SK-N-SH treated with all-trans-retinoic acid at 6 μM for 48 hours (cell line): Measurements from ENCODE around the gene ABI3.

Experiments used
- ATAC-seq: fragments of 200-7000 bp; cut with Tn5 transposase; 3 replicates; pipeline ENCODE4 v1.9.1; 2020; ENCODE audit warnings: mild to moderate bottlenecking, moderate library complexity
- ARNTL ChIP-seq: fragments of 450-650 bp; formaldehyde crosslinking; IDR thresholded peaks from 2 replicates; pipeline ENCODE4 v1.5.0; 2020; ENCODE audit warnings: low read depth, mild to moderate bottlenecking, moderate library complexity, borderline replicate concordance
- BACH2 ChIP-seq: fragments of 250-450 bp; sonication (Bioruptor Pico); IDR thresholded peaks from 2 replicates; pipeline ENCODE4 v1.9.0; 2021; ENCODE audit warnings: mild to moderate bottlenecking, borderline replicate concordance
- ESRRG ChIP-seq: fragments of 250-450 bp; sonication (Bioruptor Pico); IDR thresholded peaks from 2 replicates; pipeline ENCODE4 v1.6.1; 2021; ENCODE audit warnings: mild to moderate bottlenecking
- GLIS3 ChIP-seq: fragments of 250-450 bp; sonication (Bioruptor Pico); IDR thresholded peaks from 2 replicates; pipeline ENCODE4 v1.5.0; 2020; ENCODE audit warnings: mild to moderate bottlenecking, moderate library complexity
- ISL1 ChIP-seq: fragments of 250-450 bp; sonication (Bioruptor Pico); IDR thresholded peaks from 2 replicates; pipeline ENCODE4 v2.1.2; 2022; ENCODE audit warnings: mild to moderate bottlenecking, moderate library complexity
- OSR1 ChIP-seq: fragments of 250-450 bp; sonication (Bioruptor Pico); IDR thresholded peaks from 2 replicates; pipeline ENCODE4 v1.8.0; 2022; ENCODE audit warnings: moderate library complexity, mild to moderate bottlenecking, inconsistent platforms
- PPARA ChIP-seq: fragments of 250-450 bp; sonication (Bioruptor Pico); IDR thresholded peaks from 2 replicates; pipeline ENCODE4 v1.5.0; 2020; ENCODE audit warnings: mild to moderate bottlenecking, borderline replicate concordance
- RARB ChIP-seq: fragments of 250-450 bp; sonication (Bioruptor Pico); IDR thresholded peaks from 2 replicates; pipeline ENCODE4 v1.8.0; 2021; ENCODE audit warnings: mild to moderate bottlenecking, moderate library complexity
- SNAI2 ChIP-seq: fragments of 250-450 bp; sonication (Bioruptor Pico); IDR thresholded peaks from 2 replicates; pipeline ENCODE4 v1.5.0; 2020; ENCODE audit warnings: mild to moderate bottlenecking, moderate library complexity
- TCF4 ChIP-seq: fragments of 250-450 bp; sonication (Bioruptor Pico); IDR thresholded peaks from 2 replicates; pipeline ENCODE4 v1.8.0; 2021; ENCODE audit warnings: mild to moderate bottlenecking, moderate library complexity, borderline replicate concordance
- TOX ChIP-seq: fragments of 250-450 bp; sonication (Bioruptor Pico); IDR thresholded peaks from 2 replicates; pipeline ENCODE4 v1.8.0; 2021; ENCODE audit warnings: mild to moderate bottlenecking, moderate library complexity, borderline replicate concordance
- ZC3H10 ChIP-seq: fragments of 250-450 bp; sonication (Bioruptor Pico); IDR thresholded peaks from 2 replicates; pipeline ENCODE4 v1.5.1; 2021; ENCODE audit warnings: mild to moderate bottlenecking, moderate library complexity
- ZFP3 ChIP-seq: fragments of 250-450 bp; sonication (Bioruptor Pico); IDR thresholded peaks from 2 replicates; pipeline ENCODE4 v1.5.0; 2020; ENCODE audit warnings: mild to moderate bottlenecking, moderate library complexity
- ZFP30 ChIP-seq: fragments of 450-650 bp; formaldehyde crosslinking; IDR thresholded peaks from 2 replicates; pipeline ENCODE4 v1.5.0; 2022; ENCODE audit warnings: mild to moderate bottlenecking, moderate library complexity
- ZNF565 ChIP-seq: fragments of 450-650 bp; formaldehyde crosslinking; conservative IDR thresholded peaks from 2 replicates; pipeline ENCODE4 v1.5.0; 2020; ENCODE audit warnings: low read depth, mild to moderate bottlenecking, moderate library complexity
- ZNF70 ChIP-seq: fragments of 450-650 bp; formaldehyde crosslinking; IDR thresholded peaks from 2 replicates; pipeline ENCODE4 v1.5.0; 2020; ENCODE audit warnings: mild to moderate bottlenecking, moderate library complexity
- ZNF8 ChIP-seq: fragments of 450-650 bp; formaldehyde crosslinking; IDR thresholded peaks from 2 replicates; pipeline ENCODE4 v1.5.0; 2020; ENCODE audit warnings: mild to moderate bottlenecking, moderate library complexity
- TF ChIP-seq, protein P1 (sequence below): fragments of 250-450 bp; sonication (Bioruptor Pico); IDR thresholded peaks from 2 replicates; pipeline ENCODE4 v1.5.1; 2021; ENCODE audit warnings: mild to moderate bottlenecking, moderate library complexity
- TF ChIP-seq, protein P2 (sequence below): fragments of 250-450 bp; sonication (Bioruptor Pico); IDR thresholded peaks from 2 replicates; pipeline ENCODE4 v1.8.0; 2021; ENCODE audit warnings: low read depth, mild to moderate bottlenecking, moderate library complexity, borderline replicate concordance
- TF ChIP-seq, protein P3 (sequence below): fragments of 250-450 bp; sonication (Bioruptor Pico); IDR thresholded peaks from 2 replicates; pipeline ENCODE4 v1.5.1; 2020; ENCODE audit warnings: low read depth, mild to moderate bottlenecking, moderate library complexity
- TF ChIP-seq, protein P4 (sequence below): fragments of 250-450 bp; sonication (Bioruptor Pico); IDR thresholded peaks from 2 replicates; pipeline ENCODE4 v1.8.0; 2020; ENCODE audit warnings: mild to moderate bottlenecking, moderate library complexity, borderline replicate concordance
- TF ChIP-seq, protein P5 (sequence below): fragments of 250-450 bp; sonication (Bioruptor Pico); IDR thresholded peaks from 2 replicates; pipeline ENCODE4 v1.5.0; 2020; ENCODE audit warnings: mild to moderate bottlenecking, moderate library complexity

Gene ABI3

DNA sequence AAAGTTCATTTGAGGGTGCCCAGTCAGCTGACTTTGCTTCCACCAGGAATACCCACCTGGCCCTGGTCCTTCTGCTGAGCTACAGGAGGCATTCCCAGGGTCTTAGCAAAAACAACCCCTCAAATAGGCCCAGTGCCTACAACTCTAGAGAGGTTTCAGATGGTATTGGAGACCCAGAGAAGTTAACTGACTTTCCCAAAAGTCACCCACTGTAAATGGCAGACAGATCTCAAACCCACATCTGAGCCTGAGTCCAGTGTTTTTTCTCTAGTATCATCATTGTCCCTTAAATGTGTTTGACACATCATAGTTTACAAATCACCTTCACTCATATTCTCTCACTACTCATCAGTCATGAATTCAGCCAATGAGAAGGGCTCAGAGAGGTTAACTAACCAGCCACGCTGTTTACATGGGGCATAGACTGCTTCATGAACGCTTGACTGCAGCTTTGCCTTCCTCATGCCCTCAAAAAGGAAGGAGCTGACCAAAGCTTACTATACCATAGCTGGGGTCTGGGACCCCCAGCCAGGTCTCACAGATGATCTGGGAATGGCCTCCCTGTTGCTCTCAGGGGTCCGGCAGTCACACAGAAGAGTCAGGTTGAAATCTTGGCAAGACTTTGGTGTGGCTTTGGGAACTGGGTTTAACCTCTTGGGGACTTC lies 16.4 kb downstream of the ABI3 start (continued):
- no peak for TF ChIP-seq ARNTL (CRISPR knock-in tag)
- TF ChIP-seq GLIS3 (CRISPR knock-in tag) = no peak
- TF ChIP-seq OSR1 (CRISPR knock-in tag) = no peak
- TF ChIP-seq BACH2 (CRISPR knock-in tag) = no peak

DNA sequence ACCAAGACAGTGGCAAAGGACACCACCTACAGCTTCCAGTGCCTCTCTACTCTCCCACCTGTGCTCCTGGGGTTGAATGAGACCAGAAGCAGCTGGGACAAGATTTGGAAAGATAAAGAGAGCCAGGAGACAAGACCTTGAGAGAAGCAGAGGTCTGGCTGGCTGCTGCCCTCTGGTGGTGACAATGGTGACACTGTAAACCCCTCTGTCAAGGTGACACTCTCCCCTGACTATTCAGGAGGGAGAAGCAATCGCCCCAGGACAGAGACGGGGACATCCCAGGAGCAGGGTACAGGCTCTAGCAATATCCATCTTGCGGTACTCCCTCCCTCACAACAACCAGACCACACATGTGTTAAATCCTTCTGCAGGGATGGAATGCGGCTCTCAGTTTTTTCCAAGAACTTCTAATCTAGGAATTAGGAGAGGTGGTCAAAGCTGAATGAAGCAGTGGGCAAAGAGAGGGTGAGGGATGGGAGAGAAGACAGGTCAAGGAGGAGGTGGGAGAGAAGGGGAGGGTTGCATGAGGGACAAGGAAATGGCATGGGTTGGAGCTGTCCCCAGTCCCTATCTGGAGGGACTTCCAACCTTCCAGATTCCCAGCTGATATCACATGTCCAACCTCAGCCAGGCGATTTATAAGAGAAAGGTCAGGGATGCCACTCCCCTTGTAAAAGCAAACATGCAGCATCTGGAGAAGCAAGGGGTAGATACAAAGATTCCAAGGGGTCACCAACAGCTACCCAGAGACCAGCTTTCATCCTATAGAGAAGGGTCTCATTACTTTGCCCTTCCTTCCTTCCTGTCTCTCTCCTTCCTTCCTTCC lies 17.1 kb downstream of the ABI3 start:
- ATAC-seq = peak; percentile 63
- TF ChIP-seq ZNF565 (CRISPR knock-in tag) (no peak), ESRRG (CRISPR knock-in tag) (no peak), OSR1 (CRISPR knock-in tag) (no peak), TCF4 (no peak), PPARA (CRISPR knock-in tag) (no peak), ARNTL (CRISPR knock-in tag) (no peak), SNAI2 (CRISPR knock-in tag) (no peak), TOX (CRISPR knock-in tag) (no peak), GLIS3 (CRISPR knock-in tag) (no peak), ZNF70 (CRISPR knock-in tag) (no peak), ZNF8 (no peak), ZFP3 (CRISPR knock-in tag) (no peak), ZFP30 (no peak), ZC3H10 (CRISPR knock-in tag) (no peak)
- TF ChIP-seq, protein P1, sequence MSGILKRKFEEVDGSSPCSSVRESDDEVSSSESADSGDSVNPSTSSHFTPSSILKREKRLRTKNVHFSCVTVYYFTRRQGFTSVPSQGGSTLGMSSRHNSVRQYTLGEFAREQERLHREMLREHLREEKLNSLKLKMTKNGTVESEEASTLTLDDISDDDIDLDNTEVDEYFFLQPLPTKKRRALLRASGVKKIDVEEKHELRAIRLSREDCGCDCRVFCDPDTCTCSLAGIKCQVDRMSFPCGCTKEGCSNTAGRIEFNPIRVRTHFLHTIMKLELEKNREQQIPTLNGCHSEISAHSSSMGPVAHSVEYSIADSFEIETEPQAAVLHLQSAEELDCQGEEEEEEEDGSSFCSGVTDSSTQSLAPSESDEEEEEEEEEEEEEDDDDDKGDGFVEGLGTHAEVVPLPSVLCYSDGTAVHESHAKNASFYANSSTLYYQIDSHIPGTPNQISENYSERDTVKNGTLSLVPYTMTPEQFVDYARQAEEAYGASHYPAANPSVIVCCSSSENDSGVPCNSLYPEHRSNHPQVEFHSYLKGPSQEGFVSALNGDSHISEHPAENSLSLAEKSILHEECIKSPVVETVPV (CRISPR knock-in tag) = no peak

DNA sequence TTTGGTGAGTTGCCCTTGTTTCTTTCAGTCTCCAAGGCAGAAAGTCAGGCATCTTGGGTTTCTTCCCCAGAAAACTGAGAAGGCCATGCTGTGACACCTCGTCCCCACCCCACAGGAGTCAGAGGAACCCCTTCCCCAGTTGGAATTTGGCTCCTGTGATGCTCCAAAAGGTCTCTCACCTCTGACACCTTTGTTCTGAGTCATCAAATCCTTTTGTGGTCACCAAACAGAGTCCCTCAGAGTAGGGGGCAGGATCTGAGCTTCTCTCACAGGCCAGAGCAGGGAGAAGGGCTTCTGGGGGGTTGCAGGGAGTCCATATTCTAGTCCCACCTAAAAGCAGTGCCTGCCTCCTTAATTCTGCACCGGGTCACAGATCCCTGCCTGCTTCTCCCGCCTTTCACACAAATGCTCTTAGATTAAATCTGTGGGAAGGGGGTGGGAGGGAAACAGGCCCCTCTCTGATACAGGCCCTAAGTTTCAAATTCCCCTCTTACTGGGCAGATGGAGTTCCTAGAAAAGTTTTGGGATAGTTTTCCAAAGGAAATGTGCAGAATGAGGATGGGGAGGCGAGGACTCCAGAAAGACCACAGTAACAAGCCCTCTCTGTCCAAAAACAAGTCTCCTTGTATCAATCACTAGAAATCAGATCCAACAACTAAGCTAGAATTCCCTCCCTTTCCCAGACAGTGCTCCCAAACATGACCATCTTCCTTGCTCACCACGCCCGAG lies 18.7 kb downstream of the ABI3 start:
- no peak for ATAC-seq
- TF ChIP-seq BACH2 (CRISPR knock-in tag) (no peak), GLIS3 (CRISPR knock-in tag) (no peak), RARB (CRISPR knock-in tag) (no peak), ESRRG (CRISPR knock-in tag) (no peak), ZFP3 (CRISPR knock-in tag) (no peak), ARNTL (CRISPR knock-in tag) (no peak), ZFP30 (no peak), ZC3H10 (CRISPR knock-in tag) (no peak), TOX (CRISPR knock-in tag) (no peak), ZNF565 (CRISPR knock-in tag) (no peak), ISL1 (CRISPR knock-in tag) (no peak)
- TF ChIP-seq, protein P2, sequence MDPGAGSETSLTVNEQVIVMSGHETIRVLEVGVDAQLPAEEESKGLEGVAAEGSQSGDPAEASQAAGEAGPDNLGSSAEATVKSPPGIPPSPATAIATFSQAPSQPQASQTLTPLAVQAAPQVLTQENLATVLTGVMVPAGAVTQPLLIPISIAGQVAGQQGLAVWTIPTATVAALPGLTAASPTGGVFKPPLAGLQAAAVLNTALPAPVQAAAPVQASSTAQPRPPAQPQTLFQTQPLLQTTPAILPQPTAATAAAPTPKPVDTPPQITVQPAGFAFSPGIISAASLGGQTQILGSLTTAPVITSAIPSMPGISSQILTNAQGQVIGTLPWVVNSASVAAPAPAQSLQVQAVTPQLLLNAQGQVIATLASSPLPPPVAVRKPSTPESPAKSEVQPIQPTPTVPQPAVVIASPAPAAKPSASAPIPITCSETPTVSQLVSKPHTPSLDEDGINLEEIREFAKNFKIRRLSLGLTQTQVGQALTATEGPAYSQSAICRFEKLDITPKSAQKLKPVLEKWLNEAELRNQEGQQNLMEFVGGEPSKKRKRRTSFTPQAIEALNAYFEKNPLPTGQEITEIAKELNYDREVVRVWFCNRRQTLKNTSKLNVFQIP (CRISPR knock-in tag) = no peak
- TF ChIP-seq, protein P3, sequence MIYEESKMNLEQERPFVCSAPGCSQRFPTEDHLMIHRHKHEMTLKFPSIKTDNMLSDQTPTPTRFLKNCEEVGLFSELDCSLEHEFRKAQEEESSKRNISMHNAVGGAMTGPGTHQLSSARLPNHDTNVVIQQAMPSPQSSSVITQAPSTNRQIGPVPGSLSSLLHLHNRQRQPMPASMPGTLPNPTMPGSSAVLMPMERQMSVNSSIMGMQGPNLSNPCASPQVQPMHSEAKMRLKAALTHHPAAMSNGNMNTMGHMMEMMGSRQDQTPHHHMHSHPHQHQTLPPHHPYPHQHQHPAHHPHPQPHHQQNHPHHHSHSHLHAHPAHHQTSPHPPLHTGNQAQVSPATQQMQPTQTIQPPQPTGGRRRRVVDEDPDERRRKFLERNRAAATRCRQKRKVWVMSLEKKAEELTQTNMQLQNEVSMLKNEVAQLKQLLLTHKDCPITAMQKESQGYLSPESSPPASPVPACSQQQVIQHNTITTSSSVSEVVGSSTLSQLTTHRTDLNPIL (CRISPR knock-in tag) = no peak
- TF ChIP-seq, protein P4, sequence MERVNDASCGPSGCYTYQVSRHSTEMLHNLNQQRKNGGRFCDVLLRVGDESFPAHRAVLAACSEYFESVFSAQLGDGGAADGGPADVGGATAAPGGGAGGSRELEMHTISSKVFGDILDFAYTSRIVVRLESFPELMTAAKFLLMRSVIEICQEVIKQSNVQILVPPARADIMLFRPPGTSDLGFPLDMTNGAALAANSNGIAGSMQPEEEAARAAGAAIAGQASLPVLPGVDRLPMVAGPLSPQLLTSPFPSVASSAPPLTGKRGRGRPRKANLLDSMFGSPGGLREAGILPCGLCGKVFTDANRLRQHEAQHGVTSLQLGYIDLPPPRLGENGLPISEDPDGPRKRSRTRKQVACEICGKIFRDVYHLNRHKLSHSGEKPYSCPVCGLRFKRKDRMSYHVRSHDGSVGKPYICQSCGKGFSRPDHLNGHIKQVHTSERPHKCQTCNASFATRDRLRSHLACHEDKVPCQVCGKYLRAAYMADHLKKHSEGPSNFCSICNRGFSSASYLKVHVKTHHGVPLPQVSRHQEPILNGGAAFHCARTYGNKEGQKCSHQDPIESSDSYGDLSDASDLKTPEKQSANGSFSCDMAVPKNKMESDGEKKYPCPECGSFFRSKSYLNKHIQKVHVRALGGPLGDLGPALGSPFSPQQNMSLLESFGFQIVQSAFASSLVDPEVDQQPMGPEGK (CRISPR knock-in tag) = no peak
- TF ChIP-seq, protein P5, sequence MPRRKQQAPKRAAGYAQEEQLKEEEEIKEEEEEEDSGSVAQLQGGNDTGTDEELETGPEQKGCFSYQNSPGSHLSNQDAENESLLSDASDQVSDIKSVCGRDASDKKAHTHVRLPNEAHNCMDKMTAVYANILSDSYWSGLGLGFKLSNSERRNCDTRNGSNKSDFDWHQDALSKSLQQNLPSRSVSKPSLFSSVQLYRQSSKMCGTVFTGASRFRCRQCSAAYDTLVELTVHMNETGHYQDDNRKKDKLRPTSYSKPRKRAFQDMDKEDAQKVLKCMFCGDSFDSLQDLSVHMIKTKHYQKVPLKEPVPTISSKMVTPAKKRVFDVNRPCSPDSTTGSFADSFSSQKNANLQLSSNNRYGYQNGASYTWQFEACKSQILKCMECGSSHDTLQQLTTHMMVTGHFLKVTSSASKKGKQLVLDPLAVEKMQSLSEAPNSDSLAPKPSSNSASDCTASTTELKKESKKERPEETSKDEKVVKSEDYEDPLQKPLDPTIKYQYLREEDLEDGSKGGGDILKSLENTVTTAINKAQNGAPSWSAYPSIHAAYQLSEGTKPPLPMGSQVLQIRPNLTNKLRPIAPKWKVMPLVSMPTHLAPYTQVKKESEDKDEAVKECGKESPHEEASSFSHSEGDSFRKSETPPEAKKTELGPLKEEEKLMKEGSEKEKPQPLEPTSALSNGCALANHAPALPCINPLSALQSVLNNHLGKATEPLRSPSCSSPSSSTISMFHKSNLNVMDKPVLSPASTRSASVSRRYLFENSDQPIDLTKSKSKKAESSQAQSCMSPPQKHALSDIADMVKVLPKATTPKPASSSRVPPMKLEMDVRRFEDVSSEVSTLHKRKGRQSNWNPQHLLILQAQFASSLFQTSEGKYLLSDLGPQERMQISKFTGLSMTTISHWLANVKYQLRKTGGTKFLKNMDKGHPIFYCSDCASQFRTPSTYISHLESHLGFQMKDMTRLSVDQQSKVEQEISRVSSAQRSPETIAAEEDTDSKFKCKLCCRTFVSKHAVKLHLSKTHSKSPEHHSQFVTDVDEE (CRISPR knock-in tag) = no peak
- TF ChIP-seq, all 23 proteins: peak for 0
